Renal cortex interstitium (tissue), 11 donors: Measurements from ENCODE around the gene TACSTD2. TPM values are rescaled to one million over a fixed set of nuclear protein-coding genes. Genes with fewer than 3 reads are reported as not detected.
"Not testable (repeated sequence)": the region's sequence is repeated elsewhere in the genome, so short reads cannot be mapped to it uniquely, and the experiment has no call there.

Experiments
- DNase-seq, 11 donors: peaks; one replicate each; pipeline ENCODE4 v3.0.0-alpha.2; 2013; ENCODE audit warnings: low read depth in 9 of 11, low spot score in 4 of 11; ENCODE audit errors: extremely low read depth in 1 of 11
- polyA plus RNA-seq, 3 donors: library from polyadenylated mRNA; unstranded; fragments of 120-200 nt; gene quantifications; one replicate each; pipeline ENCODE4 v1.2.1, GENCODE V29; 2013; ENCODE audit not compliant: insufficient read length in 3 of 3

TACSTD2 gene
- polyA plus RNA-seq, 3 donors, result 19.1 to 48.9 (median 25.9) TPM

GRCh38 chr1:58543260-58543659 is 33.8 kb downstream of the TACSTD2 start:
- DNase-seq, result no peak

GRCh38 chr1:58539553-58539952 is 37.5 kb downstream of the TACSTD2 start:
- DNase-seq, result no peak

GRCh38 chr1:58538821-58539220 is 38.2 kb downstream of the TACSTD2 start:
- DNase-seq, result no peak

- DNase-seq, result not testable (repeated sequence)
Measured at GRCh38 chr1:58531842-58532241, 45.2 kb downstream of the TACSTD2 start.

- DNase-seq, result no peak
Measured at GRCh38 chr1:58529284-58529683, 47.8 kb downstream of the TACSTD2 start.

- no peak for DNase-seq
Measured at GRCh38 chr1:58528518-58528917, 48.5 kb downstream of the TACSTD2 start.

Other genes with a start within 250 kb of the TACSTD2 start
- gene OMA1, start 30.5 kb downstream of the TACSTD2 start, polyA plus RNA-seq, result 10 to 100 TPM; 29.6 to 39.1 (median 38.8) TPM
- 10 to 100 TPM; 24.8 to 57.8 (median 33.7) TPM for gene MYSM1, start 122.8 kb upstream of the TACSTD2 start, polyA plus RNA-seq
- gene JUN, start 206.8 kb upstream of the TACSTD2 start, polyA plus RNA-seq, result 100 to 1,000 TPM; 129 to 173 (median 156) TPM